Endothelial cell of umbilical vein (primary cell): ENCODE results near the gene MIGA2.

Experiments used
- CTCF ChIP-seq, 2 donors: IDR thresholded peaks; 1 replicate in 1 of 2; 2 replicates in 1 of 2; pipeline ENCODE4 v1.5.1; 2011; ENCODE audit warnings: low read length in 2 of 2, mild to moderate bottlenecking in 2 of 2, moderate library complexity in 2 of 2, control low read depth in 1 of 2, inconsistent platforms in 1 of 2, low read depth in 1 of 2; ENCODE audit not compliant: insufficient read depth in 1 of 2; ENCODE audit errors: extremely low read depth in 1 of 2
- EZH2 ChIP-seq: IDR thresholded peaks from 2 replicates; pipeline ENCODE4 v1.6.1; 2012; ENCODE audit warnings: borderline replicate concordance, low read depth, mild to moderate bottlenecking, moderate library complexity, low read length, inconsistent platforms; ENCODE audit not compliant: severe bottlenecking
- FOS ChIP-seq: IDR thresholded peaks from 2 replicates; pipeline ENCODE4 v1.6.1; 2011; ENCODE audit warnings: mild to moderate bottlenecking, low read length, moderate library complexity, borderline replicate concordance; ENCODE audit not compliant: insufficient read depth
- JUN ChIP-seq: IDR thresholded peaks from 2 replicates; pipeline ENCODE4 v1.6.1; 2011; ENCODE audit warnings: borderline replicate concordance, low read depth; ENCODE audit not compliant: insufficient read length, insufficient read depth
- MAX ChIP-seq: IDR thresholded peaks from 2 replicates; pipeline ENCODE4 v1.6.1; 2011; ENCODE audit not compliant: insufficient read depth, insufficient read length
- MYC ChIP-seq: IDR thresholded peaks from one replicate; pipeline ENCODE4 v1.6.1; 2011; ENCODE audit warnings: mild to moderate bottlenecking, low read depth, low read length
- POLR2A ChIP-seq: IDR thresholded peaks from 2 replicates; pipeline ENCODE4 v1.6.1; 2012; ENCODE audit warnings: low read depth, mild to moderate bottlenecking, control low read depth, low read length

GRCh38 chr9:128995791-128996190 lies 40.6 kb upstream of the MIGA2 start:
- TF ChIP-seq CTCF (IDR thresholded peaks at IDR 0.05; ENCODE audit: extremely low read depth in 1 of 2, insufficient read depth in 1 of 2, low read depth in 1 of 2, low read length in 2 of 2) (no peak), POLR2A (no peak), JUN (no peak), MAX (no peak), MYC (no peak), EZH2 (no peak), FOS (no peak)
